NCI-H187 treated with DMSO at 0.1 percent for 48 hours (cell line): ENCODE results near the gene APOC4.
"Not testable (repeated sequence)": the region's sequence is repeated elsewhere in the genome, so short reads cannot be mapped to it uniquely, and the experiment has no call there.

ENCODE experiments used
- DNase-seq: peaks from one replicate; lab custom pipeline; 2025; lab: John Stamatoyannopoulos, UW

Gene APOC4

GRCh38 chr19:44958090-44958489 lies 16.1 kb downstream of the APOC4 start:
- no peak for DNase-seq

- no peak for DNase-seq
Observed at GRCh38 chr19:44959691-44960090, 17.7 kb downstream of the APOC4 start.

DNA sequence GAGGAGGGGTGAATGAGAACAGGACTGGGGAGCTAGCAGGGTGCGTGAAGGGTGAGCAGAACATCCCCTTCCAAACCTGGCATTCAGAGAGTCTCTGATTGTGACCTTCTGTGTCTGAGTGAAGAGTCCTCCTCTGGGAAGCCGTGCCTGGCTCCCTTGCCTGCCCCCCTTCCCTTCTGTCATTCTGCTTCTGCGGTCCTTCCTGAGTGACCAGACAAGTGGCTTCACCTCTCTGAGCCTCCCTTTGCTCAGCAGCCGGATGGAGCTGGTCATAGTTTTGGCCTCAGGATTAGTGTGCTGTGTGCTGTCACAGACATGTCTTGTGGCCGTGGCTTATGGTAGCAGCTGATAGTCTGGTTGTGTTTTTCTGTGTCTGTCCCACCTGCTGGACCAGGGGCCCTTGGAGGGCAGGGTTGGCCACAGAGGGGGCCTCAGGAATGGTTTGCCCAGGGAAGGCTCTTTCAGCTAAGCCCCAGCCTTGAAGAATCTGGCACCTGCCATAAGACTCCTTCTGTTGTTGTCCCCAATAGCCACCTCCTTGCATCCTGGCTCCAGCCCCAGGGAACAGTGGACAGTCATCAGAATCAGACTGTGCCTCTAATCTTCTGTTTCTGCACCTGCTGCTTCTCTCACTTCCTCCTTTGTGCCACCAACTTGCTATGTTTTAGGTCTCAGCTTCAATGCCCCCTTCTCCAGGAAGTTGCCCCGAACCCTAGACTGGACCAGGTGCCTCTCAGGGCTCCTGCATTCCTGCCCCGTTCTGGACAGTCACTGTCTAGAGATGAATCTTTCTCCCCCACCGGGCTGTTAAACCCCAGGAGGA lies 19.1 kb downstream of the APOC4 start:
- DNase-seq = no peak

DNA sequence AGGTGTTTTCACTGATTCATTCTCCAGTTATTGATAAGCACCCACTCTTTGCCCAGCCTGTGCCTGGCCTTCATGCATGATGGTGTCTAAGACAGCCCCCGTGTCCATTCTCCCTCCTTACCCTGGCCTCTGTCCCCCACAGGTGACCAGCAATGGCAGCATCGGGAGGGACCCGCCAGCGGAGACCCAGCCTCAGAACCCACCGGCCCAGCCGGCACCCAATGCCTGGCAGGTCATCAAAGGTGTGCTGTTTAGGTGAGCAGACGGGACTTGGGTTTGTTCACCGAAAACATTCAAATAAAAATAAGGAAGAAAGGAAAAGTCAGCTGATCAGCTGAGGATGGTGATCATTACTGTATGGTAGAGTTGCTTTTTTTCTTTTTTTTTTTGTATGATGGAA lies 19.8 kb downstream of the APOC4 start:
- DNase-seq = no peak

DNA sequence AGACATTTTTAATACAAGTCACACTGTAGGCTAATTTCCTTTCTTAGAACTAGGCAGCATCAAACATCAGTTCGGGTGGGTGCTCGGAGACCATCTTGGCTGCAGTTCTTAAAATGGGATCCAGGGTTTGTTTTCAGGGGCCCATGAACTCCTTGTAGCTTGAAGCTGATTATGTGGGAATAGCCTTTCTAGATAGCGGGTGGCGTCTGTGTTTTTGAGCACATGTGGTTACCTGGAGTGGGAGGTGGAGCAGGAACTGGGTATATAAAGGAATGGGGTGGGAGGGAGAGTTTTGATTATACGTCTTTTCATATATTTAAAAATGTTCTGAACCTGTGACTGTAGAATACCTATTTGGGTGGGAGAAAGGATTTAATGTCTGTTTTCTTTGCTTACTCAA lies 26.1 kb downstream of the APOC4 start:
- DNase-seq = no peak

GRCh38 chr19:44968670-44969069 lies 26.6 kb downstream of the APOC4 start:
- DNase-seq = no peak

- no peak for DNase-seq
Observed at GRCh38 chr19:44969437-44969836, 27.4 kb downstream of the APOC4 start.

DNA sequence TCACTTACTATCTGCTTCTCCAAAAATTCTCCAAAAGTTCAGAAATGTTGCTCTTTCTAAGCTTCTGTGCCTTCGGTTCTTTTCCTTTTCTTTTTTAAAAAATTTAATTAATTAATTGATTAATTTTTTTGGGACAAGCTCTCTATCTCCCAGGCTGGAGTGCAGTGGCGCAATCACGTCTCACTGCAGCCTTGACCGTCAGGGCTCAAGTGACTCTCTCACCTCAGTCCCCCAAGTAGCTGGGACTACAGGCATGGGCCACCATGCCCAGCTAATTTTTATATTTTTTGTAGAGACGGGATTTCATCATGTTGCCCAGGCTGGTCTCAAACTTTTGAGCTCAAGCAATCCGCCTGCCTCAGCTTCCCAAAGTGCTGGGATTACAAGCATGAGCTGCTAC lies 29.4 kb downstream of the APOC4 start:
- not testable (repeated sequence) for DNase-seq

GRCh38 chr19:44972802-44973201 lies 30.8 kb downstream of the APOC4 start:
- DNase-seq = no peak

GRCh38 chr19:44973982-44974735 lies 32.1 kb downstream of the APOC4 start:
- DNase-seq = no peak

DNA sequence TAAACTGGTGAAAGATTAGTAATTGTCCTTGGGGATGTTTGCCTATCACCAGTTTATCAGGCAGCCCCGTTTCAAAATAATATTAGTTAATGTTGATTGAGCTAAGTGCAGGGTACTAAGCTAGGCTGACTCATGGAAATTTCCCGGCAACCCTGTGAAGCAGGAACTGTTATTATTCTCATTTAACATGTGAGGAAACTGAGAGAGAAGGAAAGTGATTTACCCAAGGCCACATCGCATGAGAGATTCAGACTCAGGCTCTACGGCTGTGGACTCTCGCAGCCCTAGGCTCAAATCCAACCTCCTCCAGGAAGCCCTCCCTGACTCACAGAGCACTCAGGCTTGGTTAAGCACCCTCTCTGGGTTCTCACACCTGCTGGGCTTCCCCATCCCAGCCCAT lies 32.8 kb downstream of the APOC4 start:
- no peak for DNase-seq

DNA sequence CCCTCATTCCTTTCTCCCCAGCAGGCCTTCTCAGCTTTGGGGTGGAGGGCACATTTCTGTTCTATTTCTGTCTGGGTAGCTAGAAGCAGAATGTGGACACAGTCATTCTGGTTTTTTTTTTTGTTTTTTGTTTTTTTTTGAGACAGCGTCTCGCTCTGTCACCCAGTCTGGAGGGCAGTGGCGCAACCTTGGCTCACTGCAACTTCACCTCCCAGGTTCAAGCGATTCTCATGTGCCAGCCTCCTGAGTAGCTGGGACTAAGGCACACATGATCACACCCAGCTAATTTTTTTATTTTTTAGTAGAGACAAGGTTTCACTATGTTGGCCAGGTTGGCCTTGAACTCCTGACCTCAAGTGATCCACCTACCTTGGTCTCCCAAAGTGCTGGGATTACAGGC lies 33.4 kb downstream of the APOC4 start:
- no peak for DNase-seq

DNA sequence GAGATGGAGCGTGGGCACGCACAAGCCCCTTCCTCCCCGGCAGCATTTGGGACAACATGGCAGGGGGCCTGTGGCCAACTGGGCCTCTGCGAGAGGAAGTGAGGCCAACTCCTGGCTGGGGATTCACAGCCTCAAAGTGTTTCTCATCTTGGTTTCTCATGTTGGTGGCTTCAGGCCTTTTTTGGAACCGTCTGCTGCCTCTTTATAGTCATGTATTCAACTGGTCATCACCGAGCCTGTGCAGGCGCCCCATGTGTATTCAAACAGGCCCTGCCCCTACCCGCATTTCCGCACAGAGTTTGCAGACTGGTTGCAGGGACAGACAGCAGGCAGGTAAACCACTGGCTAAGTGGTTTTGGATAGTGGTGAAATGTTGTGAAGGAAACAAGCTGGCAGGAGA lies 42.0 kb downstream of the APOC4 start:
- DNase-seq = no peak

- DNase-seq = no peak
Observed at GRCh38 chr19:44985445-44985844, 43.4 kb downstream of the APOC4 start.

- DNase-seq = no peak
Observed at GRCh38 chr19:44986389-44986788, 44.4 kb downstream of the APOC4 start.

GRCh38 chr19:44987148-44987675 lies 45.2 kb downstream of the APOC4 start:
- no peak for DNase-seq

GRCh38 chr19:44988273-44988672 lies 46.2 kb downstream of the APOC4 start:
- DNase-seq = no peak

GRCh38 chr19:44988896-44989556 lies 47.0 kb downstream of the APOC4 start:
- DNase-seq = no peak

GRCh38 chr19:44990459-44990858 lies 48.4 kb downstream of the APOC4 start:
- no peak for DNase-seq

- DNase-seq = no peak
Observed at GRCh38 chr19:44990966-44991365, 48.9 kb downstream of the APOC4 start.

DNA sequence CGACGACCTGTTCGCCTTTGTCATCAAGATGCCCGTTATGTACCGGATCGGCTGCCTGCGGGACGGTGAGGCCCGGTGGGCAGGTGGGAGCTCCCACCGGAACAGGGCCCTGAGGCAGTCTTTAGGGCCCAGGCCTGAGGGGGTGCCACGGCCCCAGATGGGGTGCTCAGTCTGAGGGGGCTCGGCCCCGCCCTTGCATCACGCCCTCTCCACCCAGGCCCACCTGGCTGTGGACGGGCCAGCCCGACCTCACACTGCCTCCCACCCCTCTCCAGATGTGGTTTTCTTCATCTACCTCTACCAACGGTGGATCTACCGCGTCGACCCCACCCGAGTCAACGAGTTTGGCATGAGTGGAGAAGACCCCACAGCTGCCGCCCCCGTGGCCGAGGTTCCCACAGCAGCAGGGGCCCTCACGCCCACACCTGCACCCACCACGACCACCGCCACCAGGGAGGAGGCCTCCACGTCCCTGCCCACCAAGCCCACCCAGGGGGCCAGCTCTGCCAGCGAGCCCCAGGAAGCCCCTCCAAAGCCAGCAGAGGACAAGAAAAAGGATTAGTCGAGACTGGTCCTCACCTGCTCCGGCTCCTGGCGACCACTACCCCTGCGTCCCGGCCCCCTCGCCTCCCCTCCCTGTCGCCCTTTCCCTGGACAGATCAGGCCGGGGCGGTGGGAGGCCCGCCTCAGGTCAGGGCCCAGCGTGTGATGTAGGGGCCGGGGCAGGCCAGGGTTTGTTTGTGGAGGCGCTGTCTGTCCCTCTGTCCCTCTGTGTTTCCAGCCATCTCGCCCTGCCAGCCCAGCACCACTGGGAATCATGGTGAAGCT lies 50.5 kb downstream of the APOC4 start:
- DNase-seq = no peak

- DNase-seq = no peak
Observed at GRCh38 chr19:44993526-44993925, 51.5 kb downstream of the APOC4 start.
